Activated CD4-positive, alpha-beta T cell treated with anti-CD3 and anti-CD28 coated beads, Interleukin-2, amount 50 U/mL, for 1 hour (primary cell): Measurements from ENCODE around the gene CPNE2.

Source experiments
- DNase-seq: peaks from one replicate; pipeline ENCODE4 v3.0.0-alpha.2; 2020

CPNE2 gene

GRCh38 chr16:57126411-57126810 lies 34.0 kb downstream of the CPNE2 start:
- no peak for DNase-seq

- no peak for DNase-seq
Observed at GRCh38 chr16:57127037-57127763, 34.8 kb downstream of the CPNE2 start.

- no peak for DNase-seq
Observed at GRCh38 chr16:57127836-57128235, 35.5 kb downstream of the CPNE2 start.

GRCh38 chr16:57128771-57129389 lies 36.5 kb downstream of the CPNE2 start:
- peak; percentile 33 for DNase-seq

GRCh38 chr16:57130950-57131321 lies 38.6 kb downstream of the CPNE2 start:
- DNase-seq, result no peak

- DNase-seq, result no peak
Observed at GRCh38 chr16:57131351-57131970, 39.1 kb downstream of the CPNE2 start.

- no peak for DNase-seq
Observed at GRCh38 chr16:57132470-57132869, 40.1 kb downstream of the CPNE2 start.

GRCh38 chr16:57133031-57133430 lies 40.6 kb downstream of the CPNE2 start:
- DNase-seq, result no peak

- DNase-seq, result no peak
Observed at GRCh38 chr16:57133886-57134285, 41.5 kb downstream of the CPNE2 start.

GRCh38 chr16:57134982-57135381 lies 42.6 kb downstream of the CPNE2 start:
- DNase-seq, result peak; percentile 14

GRCh38 chr16:57137043-57137442 lies 44.7 kb downstream of the CPNE2 start:
- DNase-seq, result no peak

- no peak for DNase-seq
Observed at GRCh38 chr16:57137566-57138273, 45.3 kb downstream of the CPNE2 start.

- DNase-seq, result no peak
Observed at GRCh38 chr16:57138281-57138935, 46.0 kb downstream of the CPNE2 start.

GRCh38 chr16:57140931-57141668 lies 48.7 kb downstream of the CPNE2 start:
- no peak for DNase-seq

GRCh38 chr16:57141822-57142631 lies 49.6 kb downstream of the CPNE2 start:
- DNase-seq, result peak; percentile 10

- no peak for DNase-seq
Observed at GRCh38 chr16:57143149-57143921, 51.0 kb downstream of the CPNE2 start.

- DNase-seq, result no peak
Observed at GRCh38 chr16:57144027-57144426, 51.6 kb downstream of the CPNE2 start.

GRCh38 chr16:57145046-57146021 lies 53.0 kb downstream of the CPNE2 start:
- DNase-seq, result no peak

GRCh38 chr16:57146040-57146647 lies 53.8 kb downstream of the CPNE2 start:
- DNase-seq, result no peak
